ENCODE data around the gene CHRNA1.
"Not testable (repeated sequence)": the region's sequence is repeated elsewhere in the genome, so short reads cannot be mapped to it uniquely, and the experiment has no call there.

The CHRNA1 gene

DNA sequence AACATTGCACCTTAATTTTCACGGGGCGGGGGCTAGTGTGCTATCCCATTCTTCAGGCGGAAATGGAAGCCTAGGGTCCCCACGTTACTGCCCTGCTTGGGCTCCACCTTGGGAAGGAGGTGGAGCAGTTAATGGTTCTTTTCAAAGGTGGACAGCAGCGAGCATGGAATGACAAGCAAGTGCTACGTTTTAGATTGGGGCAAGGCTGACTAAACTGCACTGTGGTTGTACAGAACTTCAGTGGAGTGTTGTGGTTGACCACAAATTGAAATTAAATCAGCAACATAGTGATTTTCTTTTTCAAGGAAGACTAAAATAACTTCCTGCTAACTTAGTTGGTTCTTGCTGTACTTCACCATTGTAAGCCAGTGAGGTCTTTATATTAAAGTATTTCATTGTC, 47.0 kb downstream of the CHRNA1 start:
- no peak for DNase-seq (ENCODE audit: low spot score)

DNA sequence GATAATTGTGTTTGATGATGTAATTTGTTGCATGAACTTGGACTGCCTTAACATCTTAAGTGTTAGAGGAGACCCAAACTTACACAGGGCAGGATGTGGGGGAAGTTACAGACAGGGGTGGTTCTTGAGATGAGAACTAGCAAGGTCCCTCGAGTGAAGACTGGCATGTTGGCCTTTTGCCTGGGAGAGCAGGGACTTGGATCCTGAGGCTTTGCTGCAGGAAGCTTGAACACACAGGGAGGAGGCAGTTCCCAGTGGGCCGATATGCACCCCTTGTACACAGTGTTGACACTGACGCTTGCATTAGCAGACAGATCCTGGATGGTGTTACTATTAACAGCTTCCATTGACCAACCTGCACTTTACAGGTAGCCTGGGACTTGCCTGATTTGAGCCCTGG, 47.5 kb downstream of the CHRNA1 start:
- no peak for DNase-seq (ENCODE audit: low spot score)

DNA sequence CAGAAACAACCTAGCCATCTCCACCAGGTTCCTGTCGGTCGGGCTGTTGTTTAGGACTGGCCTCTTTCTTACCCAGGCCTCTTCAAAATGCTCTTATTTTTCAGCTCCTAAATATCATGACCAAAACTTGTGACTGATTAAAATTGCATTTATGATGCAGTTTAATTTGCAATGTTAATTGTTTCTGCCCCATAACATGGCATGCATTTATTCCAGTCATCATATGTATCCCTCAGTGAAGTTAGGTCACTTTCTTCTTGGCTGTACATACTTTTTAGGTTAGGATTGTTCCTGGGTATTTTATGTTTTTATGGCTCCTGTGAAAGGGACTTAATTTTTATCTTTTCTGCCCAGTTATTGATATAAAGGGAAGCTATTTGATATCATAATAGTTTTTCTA, 50.6 kb downstream of the CHRNA1 start:
- DNase-seq (ENCODE audit: low spot score) = no peak

DNA sequence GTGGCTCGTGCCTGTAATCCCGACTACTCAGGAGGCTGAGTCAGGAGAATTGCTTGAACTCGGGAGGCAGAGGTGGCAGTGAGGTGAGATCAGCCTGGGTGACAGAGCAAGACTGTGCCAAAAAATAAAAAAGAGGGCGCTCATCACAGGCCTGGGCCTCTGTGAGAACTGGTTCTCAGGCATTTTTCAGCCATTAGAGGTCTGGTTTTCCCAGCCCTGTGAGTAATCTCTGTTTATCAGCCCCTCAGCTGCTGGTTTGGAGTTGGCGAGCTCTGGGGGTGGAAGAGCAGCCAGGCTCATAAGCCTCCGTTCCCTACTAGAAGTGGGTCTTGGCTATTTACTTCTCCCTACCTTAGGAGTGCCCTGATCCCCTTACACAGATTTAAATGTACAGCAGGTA, 53.1 kb downstream of the CHRNA1 start:
- DNase-seq (ENCODE audit: low spot score) = no peak

DNA sequence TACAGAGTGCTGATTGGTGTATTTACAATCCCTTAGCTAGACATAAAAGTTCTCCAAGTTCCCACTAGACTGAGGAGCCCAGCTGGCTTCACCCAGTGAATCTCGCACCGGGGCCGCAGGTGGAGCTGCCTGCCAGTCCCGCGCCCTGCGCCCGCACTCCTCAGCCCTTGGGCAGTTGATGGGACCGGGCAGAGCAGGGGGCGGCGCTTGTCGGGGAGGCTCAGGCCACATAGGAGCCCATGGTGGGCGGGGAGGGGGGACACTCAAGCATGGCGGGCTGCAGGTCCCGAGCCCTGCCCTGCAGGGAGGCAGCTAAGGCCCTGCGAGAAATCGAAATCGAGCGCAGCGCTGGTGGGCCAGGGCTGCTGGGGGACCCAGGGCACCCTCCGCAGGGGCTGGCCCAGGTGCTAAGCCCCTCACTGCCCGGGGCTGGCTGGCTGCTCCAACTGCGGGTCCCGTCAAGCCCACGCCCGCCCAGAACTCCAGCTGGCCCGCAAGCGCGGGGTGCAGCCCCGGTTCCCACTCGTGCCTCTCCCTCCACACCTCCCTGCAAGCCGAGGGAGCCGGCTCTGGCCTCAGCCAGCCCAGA, 54.8 kb downstream of the CHRNA1 start:
- not testable (repeated sequence) for DNase-seq (ENCODE audit: low spot score)

DNA sequence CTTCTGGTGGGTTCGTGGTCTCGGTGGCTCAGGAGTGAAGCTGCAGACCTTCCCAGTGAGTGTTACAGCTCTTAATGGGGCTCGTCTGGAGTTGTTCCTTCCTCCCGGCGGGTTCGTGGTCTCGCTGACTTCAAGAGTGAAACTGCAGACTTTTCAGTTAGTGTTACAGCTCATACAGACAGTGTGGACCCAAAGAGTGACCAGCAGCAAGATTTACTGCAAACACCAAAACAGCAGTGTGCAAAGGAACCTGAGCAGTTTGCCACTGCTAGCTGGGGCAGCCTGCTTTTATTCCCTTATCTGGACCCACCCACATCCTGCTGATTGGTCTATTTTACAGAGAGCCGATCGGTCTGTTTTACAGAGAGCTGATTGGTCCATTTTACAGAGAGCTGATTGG, 55.6 kb downstream of the CHRNA1 start:
- DNase-seq (ENCODE audit: low spot score) = no peak

DNA sequence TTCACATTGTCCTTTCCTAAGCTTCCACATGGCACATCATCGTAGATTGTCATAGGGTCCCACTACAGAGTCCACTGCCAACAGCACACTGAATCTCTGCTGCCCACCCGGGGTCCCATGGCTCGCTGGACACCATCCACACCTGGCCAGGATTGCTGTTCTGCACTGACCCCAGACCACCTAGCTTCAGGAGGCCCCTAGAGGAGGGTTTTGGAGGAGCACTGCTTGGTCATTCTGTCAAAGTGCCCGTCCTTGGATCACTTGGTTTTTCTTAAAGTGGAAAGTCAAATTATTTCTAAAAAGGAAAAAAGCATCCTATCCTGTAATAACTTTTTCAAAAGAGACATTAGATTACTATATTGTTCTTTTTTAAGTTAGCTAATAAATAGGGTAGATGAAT, 59.0 kb downstream of the CHRNA1 start:
- no peak for DNase-seq (ENCODE audit: low spot score)

DNA sequence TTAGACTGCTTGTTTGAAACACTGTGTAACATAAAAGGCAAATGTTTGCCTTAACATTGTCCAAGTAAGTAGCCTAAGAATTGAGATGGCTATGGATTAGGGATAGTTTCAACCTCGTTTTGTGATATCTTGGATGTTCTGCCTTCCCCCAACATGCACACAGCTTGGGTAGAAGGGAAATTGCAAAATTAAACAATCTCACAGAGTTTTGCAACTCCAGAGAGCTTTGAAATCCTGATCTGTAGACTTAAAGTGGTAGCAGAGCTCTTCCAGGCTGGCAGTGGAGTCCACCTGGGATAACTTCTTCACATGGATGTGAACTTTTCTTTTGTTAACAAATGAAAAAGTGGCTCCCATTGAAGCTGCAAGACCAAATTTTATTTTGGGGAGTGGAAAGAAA, 59.6 kb downstream of the CHRNA1 start:
- DNase-seq (ENCODE audit: low spot score) = no peak

DNA sequence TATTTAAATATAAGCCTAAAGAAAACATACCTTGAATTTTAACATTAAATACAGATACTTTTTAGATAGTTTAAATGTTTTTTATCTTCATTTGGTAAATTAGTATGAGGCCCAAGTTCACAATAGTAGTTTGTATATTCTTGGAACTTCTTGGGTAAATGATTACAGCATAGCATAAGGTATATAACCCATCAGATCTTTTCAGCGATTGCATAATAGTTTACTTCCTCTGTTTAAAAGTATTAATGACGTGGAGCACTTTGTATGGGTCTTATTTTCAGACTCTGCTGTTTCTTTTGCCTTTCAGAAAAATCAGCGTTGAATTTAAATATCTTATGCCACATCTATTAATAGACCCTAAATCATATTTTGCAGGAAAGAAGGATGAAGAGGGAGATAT, 60.2 kb downstream of the CHRNA1 start:
- DNase-seq (ENCODE audit: low spot score) = no peak

DNA sequence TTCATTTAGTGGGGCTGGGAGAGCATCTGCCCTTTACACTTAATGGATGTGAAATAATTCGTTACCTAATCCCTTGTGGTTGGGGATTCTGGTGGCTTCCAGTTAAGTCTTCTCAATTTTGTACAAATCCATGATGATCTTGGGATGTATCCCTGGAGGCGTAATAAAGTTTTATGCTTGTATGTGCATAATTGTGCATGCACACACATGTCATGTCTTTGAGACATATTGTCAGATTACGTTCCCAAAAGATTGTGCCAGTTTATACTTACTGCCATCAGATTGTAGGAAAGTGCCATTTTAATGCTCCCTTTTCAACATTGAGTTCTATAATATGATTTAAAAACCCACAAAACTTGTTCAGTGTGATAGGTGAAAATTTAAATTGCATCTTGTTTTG, 60.8 kb downstream of the CHRNA1 start:
- DNase-seq (ENCODE audit: low spot score) = no peak

DNA sequence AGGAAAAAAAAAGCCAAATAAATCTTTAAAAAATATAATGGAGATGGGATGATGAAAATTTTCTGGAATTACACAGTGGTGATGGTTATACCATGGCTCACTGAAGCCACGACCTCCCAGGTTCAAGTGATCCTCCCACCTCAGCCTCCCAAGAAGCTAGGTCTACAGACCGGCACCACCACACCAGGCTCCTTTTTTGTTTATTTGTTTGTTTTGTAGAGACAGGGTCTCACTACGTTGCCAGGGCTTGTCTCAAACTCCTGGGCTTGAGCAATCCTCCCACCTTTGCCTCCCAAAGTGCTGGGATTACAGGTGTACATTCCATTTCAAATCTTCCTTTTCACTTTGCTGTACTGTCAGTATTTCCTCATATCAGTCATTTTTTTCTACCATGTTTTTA, 61.7 kb downstream of the CHRNA1 start:
- DNase-seq (ENCODE audit: low spot score) = no peak

DNA sequence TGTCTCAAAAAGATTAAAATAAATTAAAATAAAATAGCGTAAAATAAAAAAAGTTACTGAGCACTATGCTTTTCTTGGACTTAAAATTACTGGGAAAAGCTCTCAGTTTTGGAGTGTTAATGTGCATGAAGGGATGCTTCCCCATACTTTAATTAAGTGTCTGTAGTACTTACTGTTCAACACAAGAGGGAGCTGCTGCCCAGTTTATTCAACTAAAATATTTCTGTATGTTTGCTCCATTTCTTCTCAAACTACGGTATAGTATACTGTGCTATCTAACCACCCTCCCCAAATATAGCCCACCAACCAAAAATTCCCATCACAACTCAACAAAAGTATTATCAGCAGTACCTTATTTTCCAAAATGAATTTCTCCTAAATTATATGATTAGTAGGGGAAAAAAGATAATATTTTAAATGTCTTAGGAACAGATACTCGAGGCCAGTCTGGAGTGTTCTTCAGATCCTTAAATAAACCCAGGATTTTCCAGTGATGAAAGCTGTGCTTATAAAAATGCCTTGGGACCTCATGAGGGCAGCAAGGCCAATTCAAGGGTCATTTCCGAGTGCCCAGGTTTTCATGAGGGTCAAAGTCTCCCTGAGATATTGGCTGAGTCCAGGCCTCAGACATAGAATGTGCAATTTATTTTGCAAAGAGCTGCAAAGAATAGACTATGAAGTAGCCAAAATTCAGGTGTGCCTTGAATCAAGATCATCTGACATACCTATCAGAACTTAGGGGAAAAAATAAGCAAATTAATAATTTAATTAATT, 64.1 kb downstream of the CHRNA1 start:
- DNase-seq (ENCODE audit: low spot score) = peak; percentile 68

Data from germinal center (tissue), 1 donor.